NCI-H1436 treated with DMSO at 0.1 percent for 48 hours (cell line): ENCODE data around the gene SRRM1.
"Not testable (repeated sequence)": the region's sequence is repeated elsewhere in the genome, so short reads cannot be mapped to it uniquely, and the experiment has no call there.

Experiments
- DNase-seq: peaks from one replicate; lab custom pipeline; 2025; lab: John Stamatoyannopoulos, UW

SRRM1 gene

DNA sequence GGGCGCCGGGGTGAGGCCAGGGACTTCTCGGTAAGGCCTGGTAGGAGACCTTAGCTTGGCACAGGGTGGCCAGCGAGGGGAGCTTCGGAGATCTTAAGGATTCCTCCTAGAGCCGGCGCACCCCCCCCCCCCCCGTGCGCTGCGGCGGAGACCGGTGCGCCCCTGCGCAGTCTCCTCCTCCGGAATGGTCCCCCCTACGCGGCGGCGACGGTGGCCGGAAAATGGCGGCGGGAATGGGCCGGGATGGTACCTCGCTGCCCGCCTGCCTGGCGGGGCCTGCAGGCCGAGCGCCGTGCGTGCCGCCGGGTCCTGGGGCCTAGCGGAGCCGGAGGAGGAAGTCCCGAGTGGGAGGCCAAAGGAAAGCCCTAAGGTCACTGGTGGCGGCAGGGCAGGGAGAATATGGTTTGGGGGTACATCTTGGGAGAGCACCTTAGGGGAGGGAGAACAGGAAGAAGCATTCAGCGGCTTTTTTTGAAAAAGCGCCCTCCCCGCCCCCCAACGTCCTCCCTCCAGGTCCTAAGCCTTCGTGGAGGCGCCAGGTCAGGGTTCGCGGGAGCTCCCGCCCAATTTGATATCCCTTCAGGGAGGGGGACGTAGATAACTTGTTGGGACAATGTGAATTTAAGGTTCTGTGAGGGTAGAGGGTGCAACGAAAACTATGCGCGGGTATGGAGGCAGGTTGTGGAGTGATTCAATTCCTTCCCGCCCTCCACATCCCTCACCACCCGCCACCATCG lies 429 bp downstream of the SRRM1 start:
- no peak for DNase-seq

DNA sequence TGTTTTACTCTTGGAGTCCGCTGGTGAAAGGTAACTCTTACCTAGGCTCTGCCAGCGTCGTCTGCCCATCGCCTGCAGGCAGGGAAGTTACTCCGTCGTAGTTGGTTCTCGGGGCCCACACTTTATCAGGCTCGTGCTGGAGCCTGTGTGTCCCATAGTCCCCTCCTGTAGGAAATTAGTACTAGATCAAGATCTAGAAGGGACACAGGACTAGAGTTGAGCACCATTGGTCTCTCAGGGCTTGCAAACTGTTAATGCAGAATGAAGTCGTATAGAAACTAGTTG lies 940 bp downstream of the SRRM1 start:
- DNase-seq = no peak

DNA sequence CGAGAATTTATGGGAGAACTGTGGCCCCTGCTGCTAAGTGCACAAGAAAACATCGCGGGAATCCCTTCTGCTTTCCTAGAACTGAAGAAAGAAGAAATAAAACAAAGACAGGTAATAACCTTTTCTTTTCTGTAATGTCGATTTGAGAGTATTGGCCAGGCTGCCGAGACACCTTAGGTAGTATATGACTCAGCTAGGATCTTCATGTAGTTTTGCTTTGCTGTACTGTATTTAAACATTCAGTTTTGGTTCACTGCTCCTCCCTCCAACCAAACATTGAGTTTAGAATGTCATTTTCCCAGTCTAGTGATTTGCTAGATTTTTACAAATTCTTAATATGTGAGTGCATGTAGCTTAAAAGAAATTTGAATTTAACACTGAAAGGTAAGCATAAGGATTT lies 5.8 kb downstream of the SRRM1 start:
- DNase-seq = no peak

DNA sequence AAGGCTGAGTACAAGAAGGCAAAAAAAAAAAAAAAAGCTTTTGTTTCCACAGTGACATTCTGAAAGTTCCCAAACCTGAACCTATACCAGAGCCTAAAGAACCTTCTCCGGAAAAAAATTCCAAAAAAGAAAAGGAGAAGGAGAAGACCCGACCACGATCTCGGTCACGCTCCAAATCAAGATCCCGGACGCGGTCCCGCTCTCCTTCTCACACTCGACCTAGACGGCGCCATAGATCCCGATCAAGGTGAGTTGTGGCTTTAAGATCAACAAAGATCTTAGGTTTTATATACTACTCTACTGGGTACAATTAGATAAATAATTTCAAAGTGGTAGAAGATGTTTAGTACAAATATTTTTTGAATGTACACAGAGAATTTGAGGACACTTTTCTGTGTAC lies 9.3 kb downstream of the SRRM1 start:
- no peak for DNase-seq

DNA sequence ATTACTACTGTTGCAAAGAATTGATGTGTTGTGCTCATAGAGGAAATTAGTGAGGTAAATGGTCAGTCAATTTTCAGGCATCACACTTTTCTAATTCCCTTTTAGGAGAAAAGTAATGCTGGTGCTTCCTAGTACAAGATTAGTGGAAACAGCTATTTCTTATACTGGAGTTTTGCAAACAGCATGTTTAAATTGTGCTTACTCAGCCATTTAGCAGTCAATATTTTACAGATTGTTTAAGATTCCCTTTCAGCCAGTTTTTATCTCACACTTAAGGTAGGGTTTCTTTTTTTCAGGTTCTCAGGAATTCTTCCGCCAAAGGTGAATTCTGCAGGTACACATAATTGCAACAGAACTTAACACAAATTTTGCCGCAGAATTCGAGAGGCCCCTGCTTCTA lies 10.9 kb downstream of the SRRM1 start:
- no peak for DNase-seq

DNA sequence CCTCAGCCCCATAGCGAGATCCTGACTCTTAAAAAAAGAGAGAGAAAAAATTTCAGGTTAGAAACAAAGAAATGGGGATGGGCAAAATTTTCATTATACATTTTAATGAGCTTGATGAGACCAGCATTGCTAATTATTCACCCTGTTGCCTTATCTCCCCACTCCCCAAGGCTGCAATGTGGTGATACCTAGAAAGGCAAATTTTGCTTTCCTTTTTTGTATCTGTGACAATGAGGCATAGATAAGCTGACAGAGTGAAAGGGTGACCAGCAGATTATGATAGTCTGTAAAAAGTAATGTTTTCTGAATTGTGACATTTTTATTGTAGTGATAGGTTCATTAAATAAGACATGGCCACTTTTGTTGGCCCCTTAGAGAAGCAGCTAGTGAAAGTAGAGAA lies 12.9 kb downstream of the SRRM1 start:
- no peak for DNase-seq

DNA sequence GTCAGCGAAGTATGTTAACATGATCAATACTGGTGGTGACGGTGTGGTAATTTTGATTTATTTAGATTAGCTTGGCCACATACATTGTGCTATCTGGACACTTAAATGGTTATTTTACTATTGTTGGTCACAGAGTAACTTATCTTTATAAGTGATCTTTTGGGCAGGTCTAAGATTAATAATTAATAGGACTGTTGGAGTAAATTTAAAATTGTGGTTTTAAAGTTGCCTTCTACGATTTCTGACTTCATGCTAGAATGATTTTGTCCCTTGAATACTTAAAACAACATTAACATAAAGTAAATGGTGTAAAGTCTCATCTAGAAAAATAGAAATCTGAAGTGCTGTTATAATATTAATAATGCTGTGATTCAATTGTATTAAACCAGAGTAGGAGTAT lies 14.7 kb downstream of the SRRM1 start:
- DNase-seq = no peak

DNA sequence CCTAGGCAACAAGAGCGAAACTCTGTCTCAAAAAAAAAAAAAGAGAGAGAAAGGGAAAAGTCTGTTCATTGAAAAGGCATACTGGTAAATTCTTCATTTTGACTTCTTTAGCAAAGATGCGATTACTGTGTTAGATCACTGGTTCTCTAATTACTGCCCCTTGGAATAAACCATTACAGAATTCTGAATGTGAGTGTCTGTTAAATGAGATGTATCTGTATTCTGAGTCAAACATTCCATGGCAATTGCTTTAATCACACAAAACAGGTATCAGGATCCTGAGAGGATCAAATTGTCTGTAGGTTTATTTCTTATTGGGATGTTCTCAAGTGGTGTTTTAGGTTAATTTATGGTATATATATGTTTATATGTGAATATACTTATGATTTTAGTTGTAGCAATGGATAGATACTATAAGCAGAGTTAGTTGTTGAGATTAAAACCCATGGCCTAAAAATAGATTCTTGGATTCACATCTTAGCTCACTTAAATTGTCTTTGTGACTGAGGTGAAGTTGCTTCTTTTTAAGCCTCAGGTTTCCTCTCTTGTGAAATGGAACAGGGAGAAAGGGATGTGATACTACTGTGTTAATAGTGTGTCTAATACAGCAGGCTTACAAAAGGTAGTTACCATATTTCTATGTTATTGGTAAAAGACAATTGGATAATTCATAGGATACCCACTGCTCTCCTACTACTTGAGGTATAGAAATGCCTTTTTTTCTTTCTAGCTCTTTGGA lies 16.2 kb downstream of the SRRM1 start:
- DNase-seq = no peak

DNA sequence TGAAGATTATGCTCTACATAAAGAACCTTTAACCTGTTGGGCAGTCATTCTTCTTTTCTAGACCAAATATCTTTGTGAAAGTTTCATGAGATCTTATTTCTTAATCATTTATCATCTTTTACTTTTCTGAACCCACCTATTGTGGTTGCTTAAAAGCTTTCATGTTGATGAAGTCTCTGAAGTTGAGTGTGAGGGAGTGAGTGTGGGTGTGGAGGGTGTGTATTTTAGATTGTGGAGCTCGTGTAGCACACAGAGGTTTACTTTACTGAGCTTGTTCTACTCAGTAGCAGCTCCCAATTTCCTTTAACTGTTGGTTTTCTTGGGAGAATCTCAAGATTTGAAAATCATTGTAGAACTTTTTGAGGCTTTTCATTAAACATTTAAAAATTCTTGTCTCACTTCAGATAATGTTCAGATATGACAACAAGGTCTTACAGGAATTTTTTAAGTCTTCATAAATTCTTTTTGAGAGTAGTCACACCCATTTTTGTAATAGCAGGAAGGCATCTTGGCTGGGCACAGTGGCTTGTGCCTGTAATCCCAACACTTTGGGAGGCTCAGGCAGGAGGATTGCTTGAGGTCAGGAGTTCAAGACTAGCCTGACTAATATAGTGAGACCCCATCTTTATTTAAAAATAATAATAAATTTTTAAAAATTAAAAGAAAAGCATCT lies 17.0 kb downstream of the SRRM1 start:
- no peak for DNase-seq

DNA sequence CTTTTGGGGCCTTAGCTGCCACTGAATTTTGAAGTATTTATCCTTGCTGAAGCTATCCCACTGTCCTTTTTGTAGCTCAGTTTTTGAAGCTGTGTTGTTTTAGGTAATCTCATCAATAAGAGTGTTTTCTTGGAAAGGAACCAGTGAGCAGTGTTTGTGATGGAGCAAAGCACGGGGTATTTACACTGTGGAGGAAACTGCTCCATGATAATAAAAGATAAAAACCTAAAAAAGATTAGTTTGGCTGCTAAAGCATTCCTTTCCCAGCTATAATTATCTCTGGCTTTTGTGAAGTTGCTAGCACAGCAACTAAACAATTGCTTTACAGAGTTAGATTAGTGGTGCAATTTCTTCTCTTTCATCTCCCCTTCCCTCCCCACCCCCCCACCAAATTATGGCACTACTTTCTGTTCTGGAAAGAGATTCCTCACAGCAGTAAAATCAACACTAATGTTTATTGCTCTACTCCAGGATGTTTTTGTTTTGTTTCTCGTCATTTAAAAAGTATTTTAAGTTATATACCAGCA lies 21.5 kb downstream of the SRRM1 start:
- DNase-seq = no peak

DNA sequence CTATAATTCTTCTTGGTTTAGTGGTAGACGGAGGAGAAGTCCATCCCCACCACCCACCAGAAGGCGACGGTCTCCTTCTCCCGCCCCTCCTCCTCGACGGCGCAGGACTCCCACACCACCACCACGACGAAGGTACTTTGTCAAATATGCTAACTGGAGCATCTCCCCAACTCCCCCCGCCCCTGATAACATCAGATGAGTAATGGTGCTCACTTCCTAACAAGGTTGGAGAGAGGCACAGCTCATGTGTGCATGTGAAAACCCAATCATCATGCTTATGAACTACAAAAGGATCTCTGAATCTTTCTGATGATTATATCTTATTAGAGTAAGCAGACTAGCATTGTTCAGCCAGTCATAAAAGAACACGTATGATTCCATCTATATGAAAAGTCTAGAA lies 23.7 kb downstream of the SRRM1 start:
- DNase-seq = no peak

DNA sequence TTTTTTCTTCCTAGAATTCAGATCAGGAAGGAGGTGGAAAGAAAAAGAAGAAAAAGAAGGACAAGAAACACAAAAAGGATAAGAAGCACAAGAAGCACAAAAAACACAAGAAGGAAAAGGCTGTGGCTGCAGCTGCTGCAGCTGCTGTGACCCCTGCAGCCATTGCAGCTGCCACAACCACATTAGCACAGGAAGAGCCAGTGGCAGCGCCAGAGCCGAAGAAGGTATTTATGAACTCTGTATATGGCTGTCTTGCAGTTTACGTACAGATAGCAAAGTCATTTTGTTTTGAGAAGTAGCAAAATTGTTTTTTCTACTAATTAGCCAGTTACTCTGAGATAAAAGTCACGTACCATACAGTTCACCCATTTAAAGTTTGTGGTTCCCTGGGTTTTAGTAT lies 28.3 kb downstream of the SRRM1 start:
- DNase-seq = not testable (repeated sequence)

DNA sequence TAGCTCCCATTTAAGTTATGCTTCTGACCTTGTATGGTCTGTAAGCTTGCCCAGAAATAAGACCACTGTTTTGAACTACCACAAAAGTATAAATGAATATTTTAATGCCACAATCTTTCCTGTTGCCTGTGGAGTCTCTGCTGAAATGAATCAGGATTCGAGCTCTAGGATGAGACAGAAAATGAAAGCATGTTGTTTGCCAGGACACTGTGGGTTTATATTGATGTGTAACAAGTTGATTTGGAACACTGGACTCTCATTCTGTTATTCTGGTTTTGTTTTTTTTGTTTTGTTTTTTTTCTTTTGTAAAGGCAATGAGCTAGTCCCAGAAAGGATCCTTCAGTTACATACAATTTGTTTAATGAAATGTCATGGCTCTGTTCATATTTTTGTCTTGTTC lies 29.6 kb downstream of the SRRM1 start:
- not testable (repeated sequence) for DNase-seq

DNA sequence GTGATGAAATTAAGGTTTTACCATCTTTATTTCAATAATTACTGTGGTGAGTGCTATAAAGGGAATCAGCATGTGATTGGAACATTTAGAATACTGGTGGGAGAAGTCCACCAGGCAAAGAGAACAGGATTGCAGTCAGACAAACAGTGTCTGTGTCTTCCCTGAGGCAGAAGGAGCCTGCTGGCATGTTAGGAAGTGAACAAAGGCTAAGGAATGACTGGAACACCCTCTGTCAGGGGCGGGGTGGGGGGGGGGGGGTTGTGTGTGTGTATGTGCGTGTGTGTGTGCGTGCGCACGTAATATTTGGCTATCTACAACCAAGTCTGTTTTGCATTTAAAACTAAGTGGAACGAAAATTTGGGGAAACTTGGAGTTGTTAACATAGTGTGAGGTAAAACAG lies 30.2 kb downstream of the SRRM1 start:
- DNase-seq = no peak

DNA sequence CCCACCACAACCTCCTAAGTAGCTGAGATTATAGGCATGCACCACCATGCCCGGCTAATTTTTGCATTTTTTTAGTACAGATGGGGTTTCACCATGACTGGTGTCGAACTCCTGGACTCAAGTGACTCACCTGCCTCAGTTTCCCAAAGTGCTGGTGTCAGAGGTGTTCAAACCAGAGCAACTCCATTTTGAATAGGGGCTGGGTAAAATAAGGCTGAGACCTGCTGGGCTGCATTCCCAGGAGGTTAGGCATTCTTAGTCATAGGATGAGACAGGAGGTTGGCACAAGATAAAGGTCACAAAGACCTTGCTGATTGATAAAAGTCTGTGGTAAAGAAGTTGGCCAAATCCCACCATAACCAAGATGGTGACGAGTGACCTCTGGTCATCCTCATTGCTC lies 35.3 kb downstream of the SRRM1 start:
- DNase-seq = not testable (repeated sequence)

DNA sequence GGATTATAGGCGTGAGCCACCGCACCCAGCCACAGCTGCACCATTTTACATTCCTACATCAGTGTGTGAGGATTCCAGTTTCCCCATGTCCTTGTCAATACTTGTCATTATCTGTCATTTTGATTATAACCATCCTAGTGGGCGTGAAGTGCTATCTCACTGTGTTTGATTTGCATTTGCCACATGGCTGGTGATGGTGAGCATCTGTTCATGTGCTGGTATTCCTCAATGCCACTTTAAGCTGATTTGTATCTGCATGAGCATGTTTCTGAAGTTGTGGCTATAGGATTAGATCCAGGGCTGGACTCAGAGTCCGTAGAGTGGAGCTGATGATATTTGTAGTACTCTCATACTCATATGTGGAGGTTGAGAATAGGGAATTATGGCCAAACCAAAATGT lies 36.6 kb downstream of the SRRM1 start:
- no peak for DNase-seq

DNA sequence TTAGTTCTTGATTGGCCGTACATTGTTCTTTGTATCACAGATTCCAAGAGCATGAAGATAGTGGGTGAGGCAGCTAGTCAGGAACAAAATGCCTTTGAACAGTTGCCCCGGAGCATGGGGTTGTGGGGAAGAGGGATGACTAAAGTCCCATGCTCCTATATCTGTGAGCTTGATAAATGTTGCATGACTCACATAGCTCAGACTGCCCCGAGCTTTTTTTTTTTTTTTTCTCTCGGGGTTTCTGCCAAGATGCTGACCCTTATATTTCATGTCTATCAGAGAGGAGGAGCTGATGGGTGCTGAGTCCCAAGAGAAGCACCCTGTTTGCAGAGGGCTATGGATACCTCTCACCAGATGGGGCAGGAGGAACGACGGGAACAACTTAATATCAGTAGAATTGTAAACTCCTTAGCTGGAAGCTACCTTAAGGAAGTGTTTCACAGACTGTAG lies 40.6 kb downstream of the SRRM1 start:
- no peak for DNase-seq

DNA sequence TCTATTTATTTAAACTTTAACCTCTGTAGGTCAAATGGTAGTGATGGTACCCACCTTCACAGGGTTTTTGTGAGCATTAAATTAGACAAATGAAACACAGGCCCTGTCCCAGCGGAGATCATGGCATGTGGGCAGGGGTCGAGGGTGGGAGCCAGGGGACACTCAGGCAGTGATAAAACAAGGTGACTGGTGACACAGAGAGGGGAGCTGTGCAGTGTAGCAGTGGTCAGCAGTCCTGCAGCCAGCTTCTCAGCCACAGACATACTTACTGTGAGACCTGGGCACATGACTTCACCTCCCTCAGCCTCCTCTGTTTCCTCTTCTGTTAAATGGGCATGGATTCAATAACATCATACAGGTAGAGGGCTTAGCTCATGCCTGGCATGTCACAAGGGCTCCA lies 44.9 kb downstream of the SRRM1 start:
- no peak for DNase-seq

DNA sequence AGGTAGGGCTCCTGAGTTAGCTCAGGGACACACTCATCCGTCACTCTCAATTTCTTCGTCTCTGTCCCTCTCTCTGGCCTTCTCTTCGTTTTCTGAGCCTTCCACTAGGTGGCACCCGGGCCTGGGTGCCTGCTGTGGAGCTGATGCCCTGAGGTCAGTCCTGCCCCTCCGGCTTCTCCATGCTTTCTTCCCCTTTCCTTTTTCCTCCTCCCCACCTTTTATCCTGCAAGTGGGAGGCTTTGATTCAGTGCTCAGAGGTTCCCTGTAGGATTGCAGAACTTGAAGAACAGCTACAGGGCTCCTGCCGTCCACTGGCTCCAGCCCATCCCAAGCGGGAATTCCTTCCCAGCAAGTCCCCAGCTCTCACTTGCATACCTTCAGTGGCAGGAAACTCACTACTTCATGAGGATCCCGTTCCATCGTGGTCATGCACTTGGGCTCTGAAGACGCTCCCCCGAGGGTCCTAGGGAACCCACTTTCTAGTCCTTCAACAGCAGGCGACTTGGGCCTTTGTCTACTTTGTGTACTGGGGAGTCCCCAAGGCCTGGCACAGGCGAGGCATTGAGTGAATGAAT lies 45.6 kb downstream of the SRRM1 start:
- peak; percentile 1 for DNase-seq

DNA sequence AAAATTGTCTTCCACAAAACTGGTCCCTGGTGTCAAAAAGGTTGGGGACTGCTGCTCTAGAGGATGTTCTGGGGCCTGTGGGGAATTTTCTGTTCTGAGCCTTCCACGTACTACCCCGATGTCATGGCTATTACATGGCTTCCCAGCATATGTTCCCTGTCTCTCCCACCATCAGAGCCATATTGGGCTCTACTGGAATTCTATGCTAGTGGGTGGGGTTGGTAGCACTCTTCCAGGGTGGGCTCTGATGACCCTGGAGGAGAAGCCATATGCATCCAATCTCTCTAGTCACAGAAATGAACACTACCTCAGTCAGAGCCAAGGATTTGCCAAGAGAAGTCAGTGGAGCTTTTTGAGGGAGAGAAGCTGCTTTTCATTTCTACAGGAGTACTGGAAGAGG lies 47.9 kb downstream of the SRRM1 start:
- no peak for DNase-seq

DNA sequence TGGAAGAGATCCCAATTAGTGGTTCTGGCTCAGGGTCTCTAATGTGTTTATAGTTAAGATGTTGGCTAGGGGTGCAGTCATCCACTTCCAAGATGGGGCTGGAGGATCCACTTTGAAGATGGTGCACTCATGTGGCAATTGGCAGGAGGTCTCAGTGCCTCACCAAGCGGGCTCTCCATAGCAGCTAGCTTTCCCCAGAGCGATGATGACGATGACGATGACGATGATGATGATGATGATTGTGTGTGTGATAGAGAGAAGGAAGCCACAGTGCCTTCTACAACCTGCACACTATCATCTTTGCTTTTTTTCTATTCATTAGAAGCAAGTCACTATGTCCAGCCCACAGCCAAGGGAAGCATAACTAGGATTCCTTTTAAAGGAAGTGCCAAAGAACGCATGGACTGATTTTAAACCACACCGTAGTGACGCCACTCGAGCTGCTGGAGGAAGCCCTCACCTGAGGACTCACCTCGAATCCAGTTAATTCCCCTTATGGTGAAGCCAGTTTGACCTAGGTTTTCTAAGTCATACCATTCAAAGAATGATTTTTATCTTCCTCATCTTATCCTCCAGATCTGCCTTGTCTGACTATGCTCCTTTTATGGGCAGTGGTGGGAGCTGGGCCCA lies 49.4 kb downstream of the SRRM1 start:
- DNase-seq = no peak

DNA sequence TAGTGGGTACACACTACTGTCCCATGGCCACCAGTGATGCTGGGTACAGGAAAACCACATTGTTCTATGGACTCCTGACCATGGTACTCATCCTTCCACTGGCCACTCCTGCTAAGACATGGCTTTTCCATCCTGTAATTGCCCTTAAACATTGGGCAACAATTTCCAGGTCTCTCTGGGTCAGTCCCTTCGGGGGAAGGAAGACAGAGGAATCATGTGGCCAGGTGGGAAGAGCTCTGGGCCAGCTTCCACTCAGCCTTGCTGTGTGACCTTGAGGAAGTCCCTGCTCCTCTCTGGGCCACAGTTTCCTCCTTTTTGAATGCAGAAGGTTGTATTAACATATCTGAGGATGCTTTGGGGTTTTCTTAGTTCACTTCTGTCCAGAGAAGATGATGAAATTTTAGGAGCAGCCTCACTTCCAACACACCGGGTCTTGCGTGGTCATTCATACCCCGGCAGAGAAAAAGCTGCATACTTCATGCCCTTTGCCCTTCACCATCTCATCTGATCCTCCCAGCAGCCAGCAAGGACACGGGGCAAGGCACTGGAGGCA lies 50.8 kb downstream of the SRRM1 start:
- no peak for DNase-seq
